Mesothelial cell of epicardium (in vitro differentiated cells): ENCODE data around the gene OR2A5. TPM values are rescaled to one million over a fixed set of nuclear protein-coding genes. Genes with fewer than 3 reads are reported as not detected.
"Not testable (repeated sequence)": the region's sequence is repeated elsewhere in the genome, so short reads cannot be mapped to it uniquely, and the experiment has no call there.

ENCODE experiments used
- DNase-seq, 2 experiments: peaks; one replicate each; pipeline ENCODE4 v3.0.0; 2021; ENCODE audit warnings: low spot score in 2 of 2; ENCODE audit not compliant: unreplicated experiment in 2 of 2
- H3K27ac Mint-ChIP-seq: 2 replicates; pipeline ENCODE4 v1.8.0; 2021; ENCODE audit warnings: mixed read lengths
- H3K27me3 Mint-ChIP-seq: 2 replicates; pipeline ENCODE4 v1.8.0; 2021; ENCODE audit warnings: low read depth, mixed read lengths
- H3K36me3 Mint-ChIP-seq: 2 replicates; pipeline ENCODE4 v1.8.0; 2021; ENCODE audit warnings: mixed read lengths
- H3K4me1 Mint-ChIP-seq: 2 replicates; pipeline ENCODE4 v1.8.0; 2021; ENCODE audit warnings: mixed read lengths
- H3K4me3 Mint-ChIP-seq: 2 replicates; pipeline ENCODE4 v1.8.0; 2021; ENCODE audit warnings: mild to moderate bottlenecking, moderate library complexity, mixed read lengths
- H3K9me3 Mint-ChIP-seq: 2 replicates; pipeline ENCODE4 v1.8.0; 2021; ENCODE audit warnings: mixed read lengths
- total RNA-seq: library from RNA; stranded (reverse); gene quantifications from 3 replicates; pipeline ENCODE4 v1.2.1, GENCODE V29; 2021
- TF ChIP-seq, protein P1 (sequence below): fragments of 200-600 bp; sonication (generic); IDR thresholded peaks from one replicate; pipeline ENCODE4 v1.5.0; 2021; ENCODE audit warnings: antibody characterized with exemption; ENCODE audit not compliant: unreplicated experiment

The OR2A5 gene
- total RNA-seq, 1 donor from 2014 or later: not detected

DNA sequence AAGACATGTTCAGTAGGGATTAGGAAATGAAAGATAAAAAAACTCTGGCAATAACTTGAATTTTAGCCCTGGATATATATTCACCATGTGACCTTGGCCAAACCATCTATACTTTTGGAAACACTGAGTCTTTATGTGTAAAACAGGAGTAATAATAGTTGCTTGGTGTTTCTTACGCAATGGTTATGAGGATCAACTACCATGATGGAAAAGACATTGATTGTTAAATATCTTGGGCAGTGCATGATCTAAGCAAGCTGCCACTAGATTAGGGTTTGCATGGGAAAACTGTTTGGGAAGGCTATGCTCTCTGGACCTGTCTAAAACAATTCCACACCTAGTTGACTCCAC lies 42.1 kb upstream of the OR2A5 start:
- Mint-ChIP-seq H3K27me3 (peaks cover under 1% of the 10 kb centered on the region), H3K36me3 (peaks cover 1% of the 10 kb centered on the region), H3K4me3 (no peak overlapping the region), H3K4me1 (no peaks in the 10 kb centered on the region), H3K9me3 (peaks cover 28% of the 10 kb centered on the region), H3K27ac (no peak overlapping the region)
- TF ChIP-seq, protein P1, sequence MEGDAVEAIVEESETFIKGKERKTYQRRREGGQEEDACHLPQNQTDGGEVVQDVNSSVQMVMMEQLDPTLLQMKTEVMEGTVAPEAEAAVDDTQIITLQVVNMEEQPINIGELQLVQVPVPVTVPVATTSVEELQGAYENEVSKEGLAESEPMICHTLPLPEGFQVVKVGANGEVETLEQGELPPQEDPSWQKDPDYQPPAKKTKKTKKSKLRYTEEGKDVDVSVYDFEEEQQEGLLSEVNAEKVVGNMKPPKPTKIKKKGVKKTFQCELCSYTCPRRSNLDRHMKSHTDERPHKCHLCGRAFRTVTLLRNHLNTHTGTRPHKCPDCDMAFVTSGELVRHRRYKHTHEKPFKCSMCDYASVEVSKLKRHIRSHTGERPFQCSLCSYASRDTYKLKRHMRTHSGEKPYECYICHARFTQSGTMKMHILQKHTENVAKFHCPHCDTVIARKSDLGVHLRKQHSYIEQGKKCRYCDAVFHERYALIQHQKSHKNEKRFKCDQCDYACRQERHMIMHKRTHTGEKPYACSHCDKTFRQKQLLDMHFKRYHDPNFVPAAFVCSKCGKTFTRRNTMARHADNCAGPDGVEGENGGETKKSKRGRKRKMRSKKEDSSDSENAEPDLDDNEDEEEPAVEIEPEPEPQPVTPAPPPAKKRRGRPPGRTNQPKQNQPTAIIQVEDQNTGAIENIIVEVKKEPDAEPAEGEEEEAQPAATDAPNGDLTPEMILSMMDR: no peak
- DNase-seq: no peak

DNA sequence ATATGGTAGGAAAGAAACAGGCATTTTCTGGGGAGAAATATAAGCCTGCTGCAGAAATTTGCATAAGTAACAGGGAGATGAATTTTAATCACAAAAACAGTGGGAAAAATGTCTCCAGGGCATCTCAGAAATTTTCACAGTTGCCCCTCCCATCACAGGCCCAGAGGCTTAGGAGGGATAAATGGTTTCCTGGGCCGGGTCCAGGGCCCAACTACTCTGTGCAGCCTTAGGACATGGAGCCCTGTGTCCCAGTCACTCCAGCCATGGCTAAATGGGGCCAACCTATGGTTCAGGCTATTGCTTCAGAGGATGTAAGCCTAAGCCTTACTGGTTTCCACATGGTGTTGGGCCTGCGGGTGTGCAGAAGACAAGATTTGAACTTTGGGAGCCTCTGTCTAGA lies 39.4 kb upstream of the OR2A5 start:
- peaks cover 28% of the 10 kb centered on the region for H3K9me3 Mint-ChIP-seq
- no peak overlapping the region for H3K4me3 Mint-ChIP-seq
- H3K36me3 Mint-ChIP-seq: peaks cover 1% of the 10 kb centered on the region
- no peak overlapping the region for H3K27ac Mint-ChIP-seq
- DNase-seq: no peak
- TF ChIP-seq, protein P1: no peak
- H3K4me1 Mint-ChIP-seq: no peaks in the 10 kb centered on the region
- no peaks in the 10 kb centered on the region for H3K27me3 Mint-ChIP-seq

DNA sequence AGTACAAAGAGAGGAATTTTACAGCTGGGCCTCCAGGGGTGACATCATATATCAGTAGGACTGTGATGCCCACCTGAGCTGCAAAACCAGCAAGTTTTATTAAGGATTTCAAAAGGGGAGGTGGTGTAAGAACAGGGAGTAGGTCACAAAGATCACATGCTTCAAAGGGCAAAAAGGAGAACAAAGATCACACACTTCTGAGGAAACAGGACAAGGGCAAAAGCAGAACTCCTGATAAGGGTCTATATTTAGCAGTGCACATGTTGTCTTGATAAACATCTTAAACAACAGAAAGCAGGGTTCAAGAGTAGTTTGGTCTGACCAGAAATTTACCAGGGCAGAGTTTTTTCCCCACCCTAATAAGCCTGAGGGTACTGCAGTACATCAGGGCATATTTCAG lies 38.7 kb upstream of the OR2A5 start:
- not testable (repeated sequence) for H3K27me3 Mint-ChIP-seq, H3K27ac Mint-ChIP-seq, H3K4me1 Mint-ChIP-seq, H3K36me3 Mint-ChIP-seq, H3K4me3 Mint-ChIP-seq, DNase-seq
- peaks cover 32% of the 10 kb centered on the region for H3K9me3 Mint-ChIP-seq

- H3K27ac Mint-ChIP-seq, H3K36me3 Mint-ChIP-seq, H3K4me3 Mint-ChIP-seq: not testable (repeated sequence)
Observed at GRCh38 chr7:144010821-144011220, 37.9 kb upstream of the OR2A5 start.

GRCh38 chr7:144011458-144012230 lies 37.1 kb upstream of the OR2A5 start:
- Mint-ChIP-seq H3K4me1 (no peaks in the 10 kb centered on the region), H3K9me3 (peaks cover 35% of the 10 kb centered on the region), H3K27me3 (no peaks in the 10 kb centered on the region), H3K27ac (no peak overlapping the region), H3K4me3 (no peak overlapping the region), H3K36me3 (peaks cover 1% of the 10 kb centered on the region)
- DNase-seq: no peak
- TF ChIP-seq, protein P1: no peak

More at GRCh38 chr7:144010821-144011220, 37.9 kb upstream of the OR2A5 start:
- not testable (repeated sequence) for H3K27me3 Mint-ChIP-seq, DNase-seq, H3K4me1 Mint-ChIP-seq
- H3K9me3 Mint-ChIP-seq: peaks cover 35% of the 10 kb centered on the region

DNA sequence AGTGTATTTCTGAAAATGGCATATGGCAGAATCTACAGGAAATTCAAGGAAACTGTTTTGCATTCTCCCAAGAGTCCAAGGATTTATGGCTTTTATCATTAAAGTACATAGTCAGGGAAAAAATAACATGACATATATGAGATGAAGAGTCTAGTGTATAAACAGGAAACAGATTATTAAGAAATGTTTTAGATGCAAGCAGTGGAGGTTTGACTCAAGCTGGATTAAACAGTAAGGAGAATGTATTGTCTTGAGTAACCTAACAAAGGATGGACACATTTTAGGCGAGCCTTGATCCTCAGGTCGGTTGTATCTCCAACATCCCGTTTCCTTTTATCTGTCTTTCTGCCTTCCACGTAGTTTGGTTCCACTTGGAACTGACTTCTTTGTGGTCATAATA lies 30.7 kb upstream of the OR2A5 start:
- Mint-ChIP-seq H3K27ac (no peak overlapping the region), H3K27me3 (no peaks in the 10 kb centered on the region), H3K36me3 (no peaks in the 10 kb centered on the region), H3K9me3 (peaks cover 11% of the 10 kb centered on the region), H3K4me3 (no peak overlapping the region), H3K4me1 (peaks cover 22% of the 10 kb centered on the region)
- DNase-seq: no peak
- TF ChIP-seq, protein P1: no peak

DNA sequence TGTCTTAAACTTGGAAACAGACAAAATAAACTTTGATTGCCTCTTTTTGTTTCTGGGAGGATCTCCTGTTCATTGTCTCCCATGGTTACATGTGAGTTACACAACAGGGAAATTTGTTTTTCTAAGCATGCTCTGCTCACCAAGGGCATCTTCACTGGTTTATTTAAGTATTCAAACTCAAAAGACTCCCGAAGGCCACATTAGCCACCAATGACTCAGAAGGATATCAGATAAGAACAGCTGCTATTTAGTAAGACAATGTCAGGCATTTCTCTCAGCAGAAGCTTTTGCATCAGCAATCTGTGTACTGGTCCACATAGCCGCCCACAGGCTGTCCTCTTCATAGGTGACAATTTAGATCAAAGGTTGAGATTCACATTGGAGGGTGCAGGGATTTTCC lies 29.3 kb upstream of the OR2A5 start:
- no peak for DNase-seq
- TF ChIP-seq, protein P1: no peak
- no peak overlapping the region for H3K4me3 Mint-ChIP-seq
- no peaks in the 10 kb centered on the region for H3K27me3 Mint-ChIP-seq
- peaks cover 22% of the 10 kb centered on the region for H3K4me1 Mint-ChIP-seq
- peaks cover 11% of the 10 kb centered on the region for H3K9me3 Mint-ChIP-seq
- no peak overlapping the region for H3K27ac Mint-ChIP-seq
- no peaks in the 10 kb centered on the region for H3K36me3 Mint-ChIP-seq
